Measurements from ENCODE around the gene MALT1.

MALT1 gene

DNA sequence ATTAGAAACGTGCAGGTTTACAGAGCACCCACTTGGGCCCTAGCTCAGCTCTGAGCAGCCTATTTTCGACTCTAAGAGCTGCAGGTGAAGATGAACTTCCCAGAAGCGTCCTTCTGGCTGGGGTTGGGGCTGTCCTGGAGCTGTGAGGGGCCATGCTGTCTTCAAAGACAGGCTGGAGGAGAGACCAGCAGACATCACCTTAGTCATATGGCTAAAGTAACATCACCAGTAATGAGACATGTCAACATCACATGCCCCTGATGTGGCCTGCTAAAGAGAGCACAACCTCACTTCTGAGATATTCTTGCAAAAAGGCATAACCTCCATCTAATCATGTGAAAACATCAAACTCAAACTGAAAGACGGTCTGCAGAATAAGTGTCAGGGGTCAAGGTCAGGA lies 106.2 kb downstream of the MALT1 start:
- no peak for DNase-seq

DNA sequence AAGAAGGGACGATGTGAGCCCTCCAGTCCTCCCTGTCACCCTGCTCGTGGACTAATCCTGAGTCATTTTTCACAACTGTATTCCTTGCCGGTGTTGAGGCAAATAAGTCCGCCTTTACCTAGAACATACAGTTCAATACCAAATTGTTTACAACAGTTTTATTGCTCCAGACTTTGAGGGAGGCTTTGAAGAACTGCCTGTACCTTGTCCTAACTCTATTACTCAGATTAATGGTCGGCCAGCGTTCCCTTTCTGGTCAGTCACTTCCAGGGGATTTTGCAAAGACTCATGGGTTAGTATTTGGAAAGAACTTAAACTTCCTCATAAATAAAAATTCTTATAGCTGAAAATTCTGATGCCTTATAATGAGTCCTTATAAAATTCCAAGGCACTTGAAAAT lies 108.3 kb downstream of the MALT1 start:
- DNase-seq = no peak

DNA sequence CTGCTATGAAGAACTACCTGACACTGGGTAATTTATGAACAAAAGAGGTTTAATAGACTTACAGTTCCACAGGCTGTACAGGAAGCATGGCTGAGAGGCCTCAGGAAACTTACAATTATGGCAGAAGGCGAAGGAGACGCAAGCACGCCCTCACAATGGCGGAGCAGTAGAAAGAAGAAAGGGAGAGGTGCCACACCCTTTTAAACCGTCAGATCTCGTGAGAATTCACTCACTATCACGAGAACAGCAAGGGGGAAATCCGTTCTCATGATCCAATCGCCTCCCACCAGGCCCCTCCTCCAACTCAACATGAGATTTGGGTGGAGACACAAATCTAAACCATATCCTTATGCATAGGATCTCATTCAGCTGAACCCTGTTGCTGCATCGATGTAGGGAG lies 108.8 kb downstream of the MALT1 start:
- DNase-seq = no peak

DNA sequence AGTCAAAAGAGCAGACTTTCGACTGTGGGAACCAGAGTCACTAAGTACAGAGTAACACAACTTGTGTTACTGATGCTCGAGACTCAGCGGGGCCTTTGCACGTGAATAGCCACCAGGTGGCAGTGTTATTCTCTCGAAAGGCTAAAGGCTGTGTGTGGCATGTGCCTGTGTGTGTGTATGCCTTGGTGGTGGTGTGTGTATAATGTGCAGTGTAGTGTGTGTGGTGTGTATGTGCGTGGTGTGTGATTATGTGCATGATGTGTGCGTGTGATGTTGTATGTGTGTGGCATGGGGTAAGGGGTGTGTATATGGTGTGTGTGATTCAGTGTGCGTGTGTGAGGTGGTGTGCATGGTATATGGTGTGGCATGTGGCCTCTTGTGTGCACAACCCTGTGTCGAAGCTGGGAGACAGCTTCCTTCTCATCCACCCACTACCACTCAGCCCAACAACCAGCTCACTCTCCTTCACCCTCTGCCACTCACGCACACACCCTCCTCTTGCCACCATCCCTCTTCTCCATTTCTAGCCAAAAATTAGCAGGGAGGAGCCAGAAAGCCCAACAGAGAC lies 110.4 kb downstream of the MALT1 start:
- DNase-seq = peak; percentile 93

DNA sequence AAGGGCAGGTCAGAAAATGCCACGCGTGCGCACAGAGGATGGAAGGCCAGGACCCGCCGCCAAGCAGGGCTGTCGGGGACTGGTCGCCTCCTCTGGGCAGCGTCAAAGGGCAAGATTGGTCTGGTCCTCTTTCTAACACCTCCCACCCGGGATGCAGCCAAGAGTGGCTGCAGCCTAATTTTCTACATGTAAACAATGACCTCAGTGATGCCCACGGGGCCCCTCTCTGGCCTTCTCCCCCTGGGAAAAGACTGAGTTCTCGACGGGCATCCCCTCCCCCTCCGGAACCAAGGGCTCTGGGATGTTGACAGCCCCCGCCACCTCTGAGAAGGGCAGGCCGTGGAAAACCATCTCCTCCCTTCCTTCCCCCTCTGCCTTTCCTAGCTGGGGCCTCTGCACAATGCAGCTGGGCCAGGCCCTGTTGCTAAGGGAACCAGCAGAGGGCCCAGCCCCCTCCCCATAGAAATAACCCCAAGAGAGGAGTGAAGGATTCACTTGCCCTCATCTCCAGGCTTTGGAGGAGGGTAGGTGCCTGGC lies 113.4 kb downstream of the MALT1 start:
- no peak for DNase-seq

DNA sequence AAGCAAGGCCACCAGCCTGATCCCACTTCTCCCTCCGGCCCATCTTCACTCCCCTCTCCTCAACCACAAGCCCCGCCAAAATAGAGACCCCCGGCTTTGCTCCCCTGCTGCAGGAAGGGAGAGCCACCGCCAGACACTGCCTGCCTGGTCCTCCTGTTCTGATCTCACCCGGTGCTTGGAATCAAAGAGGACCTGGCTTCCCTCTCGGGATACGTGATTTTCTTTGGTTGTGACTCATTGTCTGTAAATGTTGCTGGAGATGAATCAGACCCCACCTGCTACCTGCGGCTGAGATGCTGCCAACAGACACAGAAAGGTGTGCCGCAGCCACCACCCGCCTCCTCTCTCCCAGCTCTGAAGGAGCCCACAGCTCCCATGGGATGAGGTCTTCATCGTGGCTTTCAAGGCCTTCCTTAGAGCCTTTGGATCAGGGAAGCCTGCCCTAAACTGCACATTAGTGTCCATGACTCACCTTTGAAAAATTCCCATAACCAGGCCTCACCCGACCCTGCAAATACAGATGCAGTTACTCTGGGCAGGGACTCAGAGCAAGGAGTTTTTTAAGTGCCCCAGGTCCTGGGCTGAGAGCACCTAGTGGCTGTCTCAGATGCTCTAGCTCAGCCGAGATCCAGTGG lies 114.0 kb downstream of the MALT1 start:
- DNase-seq = no peak

DNA sequence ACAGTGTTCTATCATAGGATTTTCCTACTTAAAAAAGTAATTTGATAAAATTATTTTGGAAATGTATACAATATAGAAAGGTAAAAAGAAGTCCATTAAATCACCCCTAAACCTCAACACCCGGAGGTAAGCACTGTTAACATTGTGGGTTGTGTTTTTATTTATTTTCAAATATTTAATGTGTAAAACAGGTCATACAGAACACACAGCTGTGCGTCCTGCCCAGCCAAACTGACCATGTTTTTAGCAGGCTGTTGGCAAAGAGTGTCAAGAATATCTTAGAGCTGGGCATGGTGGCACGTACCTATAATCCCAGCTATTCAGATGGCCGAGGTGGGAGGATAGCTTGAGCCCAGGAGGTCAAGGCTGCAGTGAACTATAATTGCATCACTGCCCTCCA lies 114.6 kb downstream of the MALT1 start:
- DNase-seq = no peak

DNA sequence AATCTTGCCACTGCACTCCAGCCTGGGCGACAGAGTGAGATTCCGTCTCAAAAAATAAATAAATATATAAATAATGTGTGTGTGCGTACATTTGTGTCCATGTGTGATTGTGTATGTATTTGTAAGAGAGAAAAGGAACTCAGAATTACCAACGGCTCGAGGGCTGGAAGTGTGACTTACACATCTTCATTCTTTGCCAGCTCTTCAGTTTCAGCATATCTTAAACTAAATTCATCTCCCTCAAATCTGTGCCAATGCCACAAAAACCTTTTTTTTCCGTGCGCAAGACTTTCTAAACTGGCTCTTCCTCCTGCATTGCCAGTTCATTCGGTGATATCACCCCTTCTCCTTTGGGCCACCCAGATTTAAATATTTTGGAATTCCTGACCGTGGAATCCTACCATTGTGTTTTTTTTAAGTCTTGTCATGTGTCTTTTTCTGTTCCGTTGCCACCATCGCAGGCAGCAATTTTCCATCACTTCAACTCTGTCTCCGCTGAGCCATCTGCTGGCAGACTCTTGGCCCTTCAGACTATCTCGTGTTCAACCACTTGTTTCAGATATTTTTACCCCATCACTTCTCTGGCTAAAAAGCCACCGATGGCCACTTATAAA lies 116.4 kb downstream of the MALT1 start:
- peak; percentile 20 for DNase-seq

DNA sequence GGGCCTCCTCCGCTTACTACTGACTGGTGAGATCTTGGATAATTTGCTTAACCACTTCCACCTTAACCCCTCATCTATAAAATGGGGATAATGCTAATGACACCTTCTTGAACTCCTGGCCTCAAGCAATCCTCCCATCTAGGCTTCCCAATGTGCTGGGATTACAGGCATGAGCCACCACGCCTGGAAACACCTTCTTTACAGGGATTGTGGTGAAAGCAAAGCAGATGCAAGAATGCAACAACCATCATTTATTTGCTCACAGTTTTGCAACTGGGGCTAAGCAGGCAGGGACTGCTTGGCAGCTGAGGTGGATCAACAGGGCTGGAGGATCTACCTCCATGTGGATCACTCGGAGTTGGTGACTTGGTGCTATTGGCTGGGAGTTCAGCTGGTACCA lies 117.2 kb downstream of the MALT1 start:
- no peak for DNase-seq

DNA sequence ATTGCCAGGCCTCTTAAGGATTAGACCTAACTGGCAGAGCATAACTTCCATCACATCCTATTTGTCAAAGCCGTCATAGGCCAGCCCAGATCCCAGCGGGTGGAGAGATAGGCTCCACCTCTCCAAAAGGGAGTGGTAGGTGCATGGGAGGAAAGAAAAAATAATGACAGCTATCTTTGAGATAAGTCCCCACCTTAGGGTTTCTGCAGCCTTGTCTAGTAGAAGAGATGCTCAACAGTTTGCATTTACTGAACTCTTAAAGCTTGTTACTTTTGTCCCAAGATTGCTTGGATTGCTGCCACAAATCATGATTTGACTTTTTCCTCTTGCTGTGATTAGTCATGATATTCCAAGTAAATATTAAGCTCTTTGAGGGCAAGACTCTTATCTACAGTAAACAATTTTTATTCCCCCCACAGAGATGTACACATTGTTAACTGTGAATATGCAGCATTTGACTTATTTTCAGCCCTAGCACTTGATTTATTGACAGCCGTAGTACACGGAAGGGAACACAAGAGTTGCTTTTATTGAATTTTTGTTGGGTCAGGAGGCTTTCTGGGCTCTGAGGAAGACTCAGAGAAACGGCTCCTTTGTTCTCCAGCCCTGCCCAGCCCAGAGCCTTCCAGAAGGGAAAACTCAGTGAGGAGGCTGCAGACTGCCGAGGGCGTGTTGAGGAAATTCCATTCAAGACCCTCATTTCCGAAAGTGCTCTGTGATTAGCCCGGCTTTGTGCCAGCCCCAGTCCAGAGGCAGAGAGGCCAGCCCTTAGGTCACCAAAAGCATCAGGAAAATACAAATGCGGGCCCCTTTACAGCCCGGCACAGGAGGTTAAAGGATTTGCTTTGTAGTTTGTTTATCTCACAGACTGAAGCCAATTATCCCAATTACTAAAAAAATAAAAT lies 118.0 kb downstream of the MALT1 start:
- DNase-seq = no peak

DNA sequence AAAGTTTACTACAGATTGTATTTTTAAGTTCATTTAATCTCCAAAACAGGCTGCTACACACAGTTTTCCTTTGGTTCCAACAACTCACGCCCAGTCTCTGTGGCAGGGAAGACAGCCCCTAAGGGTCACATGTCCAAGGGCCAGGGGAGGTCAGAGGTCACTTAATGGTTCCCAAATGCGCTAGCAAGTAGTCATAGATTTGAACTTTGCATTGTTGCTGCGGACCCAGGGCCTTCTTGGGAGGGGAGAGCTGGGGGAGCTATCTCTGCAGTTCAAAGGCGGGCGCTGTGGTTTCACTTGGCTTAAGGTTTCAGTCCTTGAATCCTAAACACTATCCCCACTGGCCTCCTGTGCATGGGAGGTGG lies 118.6 kb downstream of the MALT1 start:
- no peak for DNase-seq

DNA sequence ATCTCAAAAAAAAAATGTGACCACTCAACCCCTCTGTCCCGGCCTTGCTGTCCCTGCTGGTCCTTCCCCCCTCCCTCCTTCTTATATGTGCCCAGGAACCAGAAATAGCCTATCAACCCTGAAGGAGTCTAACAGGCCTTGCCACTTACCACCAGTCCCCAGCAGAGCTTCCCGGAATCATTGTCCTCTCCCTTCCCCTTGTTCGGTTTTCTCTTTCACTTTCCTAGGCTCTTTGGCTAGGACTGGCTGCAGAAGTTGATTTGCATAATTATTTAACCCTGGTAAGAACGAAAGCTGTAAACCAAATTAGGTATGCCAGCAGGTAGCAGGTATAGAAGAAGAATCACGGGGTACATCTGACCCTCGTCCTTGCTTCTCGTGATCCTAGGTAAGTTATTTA lies 120.8 kb downstream of the MALT1 start:
- DNase-seq = no peak

DNA sequence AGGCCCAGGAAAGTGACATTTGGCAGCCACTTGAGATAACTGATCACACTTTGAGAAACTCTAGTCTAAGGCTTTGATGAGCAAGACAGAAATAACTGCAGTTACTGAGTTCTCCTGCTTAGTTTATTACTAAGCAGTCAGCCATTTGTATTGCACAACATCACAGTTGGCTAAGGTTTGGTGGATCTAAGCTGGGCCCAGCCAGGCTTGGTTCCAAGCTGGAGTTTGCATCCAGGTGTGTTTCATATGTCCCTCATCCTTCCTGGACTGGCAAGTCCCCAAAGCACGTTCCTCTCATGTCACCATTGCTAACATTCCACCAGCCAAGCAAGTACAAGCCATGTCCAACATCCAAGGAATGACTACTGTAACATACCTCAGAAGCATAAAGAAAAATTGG lies 122.1 kb downstream of the MALT1 start:
- no peak for DNase-seq

DNA sequence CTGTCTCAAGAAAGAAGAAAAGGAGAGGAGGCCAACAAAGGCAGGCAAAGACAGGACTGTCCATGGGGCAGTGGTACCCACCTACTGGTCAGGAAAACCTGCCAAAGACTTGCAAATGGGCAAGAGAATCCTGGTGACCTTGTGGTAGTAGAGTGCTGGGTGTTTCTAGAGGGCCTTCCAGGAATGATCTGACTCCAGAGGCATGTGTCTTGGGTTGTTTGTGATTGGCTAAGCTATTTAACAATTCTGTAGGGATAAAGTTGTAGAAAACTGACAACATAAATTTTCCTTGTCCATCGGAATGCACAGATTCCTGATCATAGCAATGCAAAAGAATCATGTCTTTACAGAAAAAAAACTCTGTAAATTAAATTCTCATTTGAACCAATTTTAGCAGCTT lies 125.0 kb downstream of the MALT1 start:
- no peak for DNase-seq

DNA sequence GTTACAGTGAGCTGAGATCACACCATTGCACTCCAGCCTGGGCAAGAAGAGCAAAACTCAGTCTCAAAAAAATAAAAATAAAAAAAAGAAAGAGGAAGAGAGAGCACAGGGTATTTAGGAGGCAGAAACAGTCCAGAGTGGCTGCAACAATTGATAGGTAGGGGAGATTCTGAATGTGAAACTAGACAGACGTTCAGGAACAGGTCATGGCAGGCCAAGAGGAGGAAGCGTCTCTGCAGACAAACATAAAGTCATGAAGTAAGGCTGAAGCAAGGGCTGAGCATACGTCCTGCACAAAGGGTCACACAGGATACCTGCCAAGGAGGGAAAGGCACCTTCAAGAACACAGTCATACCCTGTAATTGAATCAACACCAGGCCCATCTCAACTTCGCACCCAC lies 129.3 kb downstream of the MALT1 start:
- DNase-seq = no peak

DNA sequence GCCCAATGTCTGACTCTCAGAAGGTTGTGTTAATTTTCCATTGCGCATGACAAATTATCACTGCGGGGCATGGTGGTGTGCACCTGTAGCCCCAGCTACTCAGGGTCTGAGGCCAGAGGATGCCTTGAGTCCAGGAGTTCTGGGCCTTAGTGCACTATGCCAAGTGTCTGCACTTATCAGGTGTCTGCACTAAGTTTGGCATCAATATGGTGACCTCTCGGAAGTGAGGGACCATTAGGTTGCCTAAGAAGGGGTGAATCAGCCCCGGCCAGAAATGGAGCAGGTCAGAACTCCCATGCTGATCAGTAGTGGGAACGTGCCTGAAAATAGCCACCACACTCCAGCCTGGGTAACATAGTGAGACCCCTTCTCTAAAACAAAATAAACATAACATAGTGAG lies 131.7 kb downstream of the MALT1 start:
- DNase-seq = no peak

DNA sequence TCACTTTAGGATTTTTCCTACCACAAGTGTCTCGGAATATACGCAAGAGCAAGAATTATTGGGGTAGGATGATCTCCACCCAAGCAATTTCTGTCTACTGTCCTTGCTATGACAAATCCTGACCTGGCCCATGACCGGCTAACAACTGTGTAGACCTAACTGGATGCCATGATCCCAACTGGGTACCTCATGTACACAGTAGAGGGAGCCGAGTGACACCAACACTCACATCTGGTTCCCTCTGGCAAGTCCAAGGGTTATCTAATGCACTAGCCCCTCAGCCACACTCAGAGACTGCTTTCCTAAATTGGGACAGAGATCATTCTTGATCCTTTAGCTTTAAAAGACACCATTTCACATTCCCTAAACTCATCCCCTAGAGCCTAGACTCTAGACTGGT lies 132.7 kb downstream of the MALT1 start:
- DNase-seq = no peak
